ENCODE results near the gene RHOH. TPM values are rescaled to one million over a fixed set of nuclear protein-coding genes. Genes with fewer than 3 reads are reported as not detected.
A peak's percentile ranks its signal among the peaks of the same experiment; 100 is the strongest.
"Not testable (repeated sequence)": the region's sequence is repeated elsewhere in the genome, so short reads cannot be mapped to it uniquely, and the experiment has no call there.

Gene RHOH
- total RNA-seq, 1 donor from 2014 or later = 0.70 TPM

DNA sequence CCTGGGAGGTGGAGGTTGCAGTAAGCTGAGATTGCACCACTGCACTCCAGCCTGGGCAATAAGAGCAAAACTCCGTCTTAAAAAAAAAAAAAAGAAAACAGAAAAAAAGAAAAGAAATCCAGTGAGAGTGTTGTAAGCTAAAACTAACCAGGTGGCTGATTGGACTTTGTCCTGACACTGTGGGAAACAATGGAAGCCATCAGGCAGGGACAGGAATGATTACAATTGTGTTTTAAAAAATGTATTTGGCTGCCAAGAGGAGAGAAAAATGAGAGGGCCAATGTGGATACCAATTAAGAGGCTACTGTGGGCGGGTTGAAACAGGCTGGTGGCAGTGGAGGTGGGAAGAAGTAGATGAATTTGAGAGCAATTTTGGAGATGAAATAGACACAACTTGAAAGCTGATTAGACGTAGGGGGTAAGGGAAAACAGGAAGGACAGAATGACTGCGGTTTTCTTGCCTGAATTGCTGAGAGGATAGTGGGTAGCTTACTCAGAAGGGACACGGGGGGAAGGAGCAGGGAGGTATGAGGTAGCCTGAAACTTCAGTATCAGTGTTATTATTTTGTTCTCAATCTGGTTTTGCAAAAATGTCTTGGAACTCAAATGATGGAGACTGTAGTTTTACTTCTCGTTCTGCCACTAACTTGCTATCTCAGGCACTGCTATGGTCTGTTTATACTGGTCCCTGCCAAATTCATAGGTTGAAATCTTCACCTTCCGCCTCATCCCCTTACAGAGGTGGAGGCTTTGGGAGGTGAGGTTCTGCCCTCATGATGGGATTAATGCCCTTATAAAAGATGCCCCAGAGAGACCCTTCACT, 92.7 kb downstream of the RHOH start:
- no peak for DNase-seq (ENCODE audit: low spot score)
- peak; percentile 22 for ATAC-seq

DNA sequence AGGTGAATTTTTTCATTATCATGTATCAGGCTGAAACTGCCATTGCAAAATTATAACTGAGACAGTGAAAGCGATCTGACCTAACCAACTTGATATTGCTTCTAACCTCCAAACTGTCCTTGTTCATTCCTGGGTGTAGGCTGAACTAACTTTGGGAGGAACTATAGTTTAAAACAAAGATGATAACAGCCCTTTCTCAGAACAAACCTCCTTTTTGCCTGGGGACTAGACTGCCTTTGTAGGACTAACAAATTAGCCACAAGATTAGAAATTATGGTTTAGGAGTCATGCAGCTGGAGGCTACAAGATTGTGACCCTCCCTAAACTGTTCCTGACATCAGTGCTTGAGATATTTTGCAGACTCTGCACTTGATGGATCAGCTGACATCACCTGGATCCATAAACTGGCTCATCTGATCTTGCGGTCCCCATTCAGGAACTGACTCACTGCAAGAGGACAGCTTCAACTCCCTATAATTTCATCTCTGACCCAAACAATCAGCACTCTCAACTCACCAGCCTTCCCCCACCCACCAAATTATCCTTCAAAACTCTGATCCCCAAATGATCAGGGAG, 93.9 kb downstream of the RHOH start:
- not testable (repeated sequence) for DNase-seq (ENCODE audit: low spot score); ATAC-seq

- DNase-seq (ENCODE audit: low spot score) (no peak), ATAC-seq (no peak)
These were observed 95.5 kb downstream of the RHOH start for GRCh38 chr4:40292313-40292759.

- DNase-seq (ENCODE audit: low spot score) = no peak
- ATAC-seq = no peak
These were observed 97.5 kb downstream of the RHOH start for GRCh38 chr4:40294339-40294738.

DNA sequence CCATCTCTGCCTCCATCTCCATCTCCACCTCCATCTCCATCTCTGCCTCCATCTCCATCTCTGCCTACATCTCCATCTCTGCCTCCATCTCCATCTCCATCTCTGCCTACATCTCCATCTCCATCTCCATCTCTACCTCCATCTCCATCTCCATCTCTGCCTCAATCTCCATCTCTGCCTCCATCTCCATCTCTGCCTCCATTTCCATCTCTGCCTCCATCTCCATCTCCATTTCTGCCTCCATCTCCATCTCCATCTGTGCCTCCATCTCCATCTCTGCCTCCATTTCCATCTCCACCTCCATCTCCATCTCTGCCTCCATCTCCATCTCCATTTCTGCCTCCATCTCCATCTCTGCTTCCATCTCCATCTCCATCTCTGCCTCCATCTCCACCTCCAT, 98.2 kb downstream of the RHOH start:
- DNase-seq (ENCODE audit: low spot score); ATAC-seq: not testable (repeated sequence)

DNA sequence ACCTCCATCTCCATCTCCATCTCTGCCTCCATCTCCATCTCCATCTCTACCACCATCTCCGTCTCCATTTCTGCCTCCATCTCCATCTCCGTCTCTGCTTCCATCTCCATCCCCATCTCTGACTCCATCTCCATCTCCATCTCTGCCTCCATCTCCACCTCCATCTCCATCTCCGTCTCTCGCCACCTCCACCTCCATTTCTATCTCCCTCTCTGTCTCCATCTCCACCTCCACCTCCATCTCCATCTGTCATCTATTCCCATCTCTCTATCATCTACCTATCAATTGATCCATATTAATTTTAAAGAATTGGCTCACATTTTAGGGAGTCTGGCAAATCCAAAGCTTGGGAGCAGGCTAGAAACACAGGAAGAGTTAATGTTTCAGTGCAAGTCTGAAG, 98.7 kb downstream of the RHOH start:
- DNase-seq (ENCODE audit: low spot score) (no peak), ATAC-seq (no peak)

Other genes with a start within 250 kb of the RHOH start
- 31.5 TPM for gene PDS5A, start 219.1 kb upstream of the RHOH start, total RNA-seq
- gene N4BP2, start 140.2 kb upstream of the RHOH start, total RNA-seq = 7.2 TPM
- not detected for gene CHRNA9, start 138.3 kb downstream of the RHOH start, total RNA-seq

All from left lobe of liver (tissue), 2 donors.